ENCODE results near the gene RGS17.
"Not testable (repeated sequence)": the region's sequence is repeated elsewhere in the genome, so short reads cannot be mapped to it uniquely, and the experiment has no call there.

The RGS17 gene

DNA sequence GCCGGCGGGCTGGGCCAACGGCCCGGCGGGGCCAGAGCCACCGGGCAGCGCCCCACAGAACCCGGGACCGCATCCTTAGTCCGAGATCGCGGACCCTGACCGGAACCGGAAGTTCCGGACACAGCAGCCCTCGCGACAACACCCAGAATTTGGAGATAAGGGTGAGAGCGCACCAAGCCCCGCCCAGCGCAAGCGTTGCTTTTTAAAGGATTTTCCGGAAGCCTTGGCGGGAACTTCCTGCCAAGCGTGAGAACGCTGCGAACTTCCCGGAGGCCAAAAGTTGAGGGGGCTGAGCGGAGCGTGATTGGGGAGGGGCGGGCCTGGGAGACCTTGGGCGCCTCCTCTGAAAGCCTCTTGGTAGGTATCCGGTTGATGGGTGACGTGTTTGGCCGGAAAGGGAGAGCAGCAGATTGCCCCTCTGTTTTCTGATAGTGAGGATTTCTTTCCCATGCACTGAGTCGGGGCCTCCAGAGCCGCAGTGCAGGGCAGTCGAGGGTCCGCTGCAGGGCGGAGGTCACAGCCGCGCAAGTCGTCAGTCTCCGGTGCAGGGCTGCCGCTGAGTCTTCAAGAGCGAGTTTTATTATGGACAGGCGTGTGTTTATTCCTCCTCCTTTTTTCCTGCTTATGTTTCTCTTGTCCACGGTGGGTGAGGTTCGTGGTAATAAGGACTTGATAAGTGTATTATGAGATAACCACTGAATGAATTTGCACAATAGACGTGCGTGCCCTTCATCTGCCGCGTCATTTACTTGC lies 128.3 kb downstream of the RGS17 start, which contains the start of gene MTRF1L:
Gene MTRF1L, minus strand, starts transcription at position 97 of the 753 bp plus-strand sequence. Its CDS starts 24 bp downstream, at position 73.
- Histone ChIP-seq H3K9ac (ENCODE audit: low read depth, low read length, poor library complexity, severe bottlenecking) (peak within 1 kb of the TSS; percentile 88), H3K4me2 (ENCODE audit: low read depth, low read length, poor library complexity, severe bottlenecking) (peak within 1 kb of the TSS; percentile 93), H2AFZ (ENCODE audit: low read length) (peak within 1 kb of the TSS; percentile 86), H3K4me1 (ENCODE audit: insufficient read depth, low read length, poor library complexity, severe bottlenecking) (peaks cover 38% of the 10 kb centered on the region), H3F3A (ENCODE audit: low read depth) (no peaks in the 10 kb centered on the region), H3K9me3 (ENCODE audit: insufficient read depth, low read depth, low read length) (no peaks in the 10 kb centered on the region), H3K9me2 (replicated peaks; ENCODE audit: low read depth, low read length) (no peaks in the 10 kb centered on the region), H4K20me1 (ENCODE audit: insufficient read depth, low read length, poor library complexity, severe bottlenecking) (peaks cover 40% of the 10 kb centered on the region), H3K27me3 (ENCODE audit: insufficient read depth, low read length, poor library complexity, severe bottlenecking) (no peaks in the 10 kb centered on the region), H3K4me3 (ENCODE audit: low read length, poor library complexity, severe bottlenecking) (peak within 1 kb of the TSS; percentile 97), H3K79me2 (ENCODE audit: insufficient read depth, low read length) (peaks cover 58% of the 10 kb centered on the region), H3K36me3 (ENCODE audit: insufficient read depth, low read length) (0 out of 2 replicates have a peak, but pooled peaks cover 5% of the 10 kb centered on the region)
- TF ChIP-seq, protein P1, sequence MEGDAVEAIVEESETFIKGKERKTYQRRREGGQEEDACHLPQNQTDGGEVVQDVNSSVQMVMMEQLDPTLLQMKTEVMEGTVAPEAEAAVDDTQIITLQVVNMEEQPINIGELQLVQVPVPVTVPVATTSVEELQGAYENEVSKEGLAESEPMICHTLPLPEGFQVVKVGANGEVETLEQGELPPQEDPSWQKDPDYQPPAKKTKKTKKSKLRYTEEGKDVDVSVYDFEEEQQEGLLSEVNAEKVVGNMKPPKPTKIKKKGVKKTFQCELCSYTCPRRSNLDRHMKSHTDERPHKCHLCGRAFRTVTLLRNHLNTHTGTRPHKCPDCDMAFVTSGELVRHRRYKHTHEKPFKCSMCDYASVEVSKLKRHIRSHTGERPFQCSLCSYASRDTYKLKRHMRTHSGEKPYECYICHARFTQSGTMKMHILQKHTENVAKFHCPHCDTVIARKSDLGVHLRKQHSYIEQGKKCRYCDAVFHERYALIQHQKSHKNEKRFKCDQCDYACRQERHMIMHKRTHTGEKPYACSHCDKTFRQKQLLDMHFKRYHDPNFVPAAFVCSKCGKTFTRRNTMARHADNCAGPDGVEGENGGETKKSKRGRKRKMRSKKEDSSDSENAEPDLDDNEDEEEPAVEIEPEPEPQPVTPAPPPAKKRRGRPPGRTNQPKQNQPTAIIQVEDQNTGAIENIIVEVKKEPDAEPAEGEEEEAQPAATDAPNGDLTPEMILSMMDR (conservative IDR thresholded peaks at IDR 0.05; ENCODE audit: low read length): no peak
- no peak for TF ChIP-seq EZH2phosphoT487 (IDR thresholded peaks at IDR 0.05; ENCODE audit: borderline replicate concordance)

DNA sequence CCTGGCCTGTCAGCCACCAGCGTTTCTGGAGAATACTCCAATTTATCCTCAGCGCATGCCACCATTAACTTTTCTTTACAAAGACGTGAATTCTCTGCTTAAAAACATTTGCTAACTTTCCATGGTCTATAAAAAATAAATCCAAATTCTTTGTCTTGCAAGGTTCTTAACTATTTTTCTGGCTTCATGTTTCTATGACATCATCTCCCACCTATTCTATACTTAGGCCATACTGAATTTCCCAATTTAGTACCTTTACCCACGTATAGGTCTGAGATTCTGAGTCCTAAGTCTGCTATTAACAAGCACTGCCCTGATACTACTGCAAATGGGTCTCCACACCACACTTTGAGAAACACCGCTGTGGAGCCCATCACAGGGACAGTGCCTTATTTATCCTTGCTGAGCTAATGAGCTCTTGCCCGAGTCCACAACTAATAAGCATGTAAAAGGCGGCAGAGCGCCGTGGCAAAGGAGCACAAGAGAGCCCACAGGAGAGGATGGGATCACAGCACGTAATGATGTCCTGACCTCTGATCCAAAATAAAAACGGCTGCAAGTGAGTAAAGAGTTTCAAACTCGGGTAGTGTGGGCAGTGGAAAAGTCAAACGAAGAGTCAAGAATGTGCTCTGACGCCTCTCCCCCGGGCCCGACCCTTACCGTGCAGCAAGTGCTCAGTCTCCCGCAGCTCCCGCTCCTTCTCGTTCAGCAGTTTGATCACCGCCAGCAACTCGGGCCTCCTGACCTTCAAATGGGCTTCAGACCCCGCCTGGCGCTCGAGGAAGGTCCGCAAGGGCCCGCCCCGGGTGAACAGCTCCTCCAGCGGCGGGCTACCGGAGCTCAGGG lies 129.1 kb downstream of the RGS17 start:
- no peaks in the 10 kb centered on the region for H3F3A ChIP-seq (ENCODE audit: low read depth)
- peaks cover 66% of the 10 kb centered on the region for H3K79me2 ChIP-seq (ENCODE audit: insufficient read depth, low read length)
- peak overlapping the region; percentile 97 for H3K4me3 ChIP-seq (ENCODE audit: low read length, poor library complexity, severe bottlenecking)
- no peaks in the 10 kb centered on the region for H3K9me2 ChIP-seq (replicated peaks; ENCODE audit: low read depth, low read length)
- H3K36me3 ChIP-seq (ENCODE audit: insufficient read depth, low read length): peaks cover 5% of the 10 kb centered on the region; the same call in 1 of the 2 replicates
- H3K27me3 ChIP-seq (ENCODE audit: insufficient read depth, low read length, poor library complexity, severe bottlenecking): no peaks in the 10 kb centered on the region
- peak overlapping the region; percentile 93 for H3K4me2 ChIP-seq (ENCODE audit: low read depth, low read length, poor library complexity, severe bottlenecking)
- peak overlapping the region; percentile 86 for H2AFZ ChIP-seq (ENCODE audit: low read length)
- TF ChIP-seq, protein P1 (conservative IDR thresholded peaks at IDR 0.05; ENCODE audit: low read length): no peak
- H3K4me1 ChIP-seq (ENCODE audit: insufficient read depth, low read length, poor library complexity, severe bottlenecking): peaks cover 43% of the 10 kb centered on the region
- peaks cover 48% of the 10 kb centered on the region for H4K20me1 ChIP-seq (ENCODE audit: insufficient read depth, low read length, poor library complexity, severe bottlenecking)
- peak overlapping the region; percentile 88 for H3K9ac ChIP-seq (ENCODE audit: low read depth, low read length, poor library complexity, severe bottlenecking)
- H3K9me3 ChIP-seq (ENCODE audit: insufficient read depth, low read depth, low read length): no peaks in the 10 kb centered on the region

DNA sequence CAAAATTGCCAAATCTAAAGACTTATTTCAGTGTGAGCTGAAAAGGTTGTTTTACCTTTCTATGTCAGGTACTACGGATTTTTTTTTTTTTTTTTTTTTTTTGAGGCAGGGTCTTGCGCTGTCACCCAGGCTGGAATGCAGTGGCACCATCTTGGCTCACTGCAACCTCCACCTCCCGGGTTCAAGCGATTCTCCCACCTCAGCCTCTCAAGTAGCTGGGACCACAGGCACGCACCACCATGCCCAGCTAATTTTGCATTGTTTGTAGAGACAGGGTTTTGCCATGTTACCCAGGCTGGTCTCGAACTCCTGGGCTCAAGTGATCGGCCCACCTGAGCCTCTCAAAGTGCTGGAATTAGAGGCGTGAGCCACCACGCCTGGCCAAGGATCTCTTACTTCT lies 130.3 kb downstream of the RGS17 start:
- peak overlapping the region; percentile 88 for H3K9ac ChIP-seq (ENCODE audit: low read depth, low read length, poor library complexity, severe bottlenecking)
- not testable (repeated sequence) for H3K36me3 ChIP-seq (ENCODE audit: insufficient read depth, low read length); H3K9me3 ChIP-seq (ENCODE audit: insufficient read depth, low read depth, low read length); H2AFZ ChIP-seq (ENCODE audit: low read length); H3K27me3 ChIP-seq (ENCODE audit: insufficient read depth, low read length, poor library complexity, severe bottlenecking); H3K9me2 ChIP-seq (replicated peaks; ENCODE audit: low read depth, low read length); H3F3A ChIP-seq (ENCODE audit: low read depth)
- H4K20me1 ChIP-seq (ENCODE audit: insufficient read depth, low read length, poor library complexity, severe bottlenecking): peaks cover 54% of the 10 kb centered on the region
- peak overlapping the region; percentile 97 for H3K4me3 ChIP-seq (ENCODE audit: low read length, poor library complexity, severe bottlenecking)
- H3K4me1 ChIP-seq (ENCODE audit: insufficient read depth, low read length, poor library complexity, severe bottlenecking): peaks cover 53% of the 10 kb centered on the region
- peaks cover 78% of the 10 kb centered on the region for H3K79me2 ChIP-seq (ENCODE audit: insufficient read depth, low read length)
- H3K4me2 ChIP-seq (ENCODE audit: low read depth, low read length, poor library complexity, severe bottlenecking): peak overlapping the region; percentile 93
